IMR-90 (cell line): ENCODE data around the gene CCDC12. TPM values are rescaled to one million over a fixed set of nuclear protein-coding genes. Genes with fewer than 3 reads are reported as not detected.

Source experiments
- ATAC-seq: fragments of 200-7000 bp; cut with Tn5 transposase; 2 replicates; pipeline ENCODE4 v1.9.1; 2020; ENCODE audit warnings: low read depth, mild to moderate bottlenecking, moderate library complexity
- BruUV-seq: library from RNA; stranded (reverse); fragments of 400-500 nt; replicated peaks from 2 replicates; lab custom pipeline; 2021; lab: Mats Ljungman, UMichigan
- CTCF ChIA-PET: fragments of 300-600 bp; formaldehyde crosslinking; extraction: SDS; loops from one replicate; lab custom pipeline; 2021; ENCODE audit warnings: antibody characterized with exemption; lab: Yijun Ruan, JAX
- POLR2A ChIA-PET: fragments of 300-600 bp; sonication (Branson Sonifier 250); formaldehyde crosslinking; loops from one replicate; lab custom pipeline; 2022; ENCODE audit warnings: antibody characterized with exemption; ENCODE audit not compliant: unreplicated experiment; lab: Charles Lee
- DNase-seq: peaks from one replicate; pipeline ENCODE4 v3.0.0; 2013
- H2AFZ ChIP-seq: replicated peaks from 2 replicates; pipeline ENCODE3; 2013; ENCODE audit warnings: low read length, mild to moderate bottlenecking; ENCODE audit not compliant: poor library complexity
- H2AK5ac ChIP-seq: 2 replicates; pipeline ENCODE4 v1.6.1; 2013; ENCODE audit warnings: low read depth, low read length, inconsistent platforms
- H2AK9ac ChIP-seq: replicated peaks from 2 replicates; pipeline ENCODE3; 2013; ENCODE audit warnings: mild to moderate bottlenecking, low read depth, low read length, moderate library complexity; ENCODE audit not compliant: poor library complexity
- H2BK120ac ChIP-seq: 2 replicates; pipeline ENCODE4 v1.6.1; 2013; ENCODE audit warnings: low read depth, low read length, inconsistent platforms
- H2BK15ac ChIP-seq: 3 replicates; pipeline ENCODE4 v1.6.1; 2013; ENCODE audit warnings: low read depth, low read length, inconsistent platforms
- H2BK20ac ChIP-seq: 2 replicates; pipeline ENCODE4 v1.6.1; 2013; ENCODE audit warnings: low read depth, mild to moderate bottlenecking, inconsistent platforms, low read length, moderate library complexity
- H2BK5ac ChIP-seq: 2 replicates; pipeline ENCODE4 v1.6.1; 2013; ENCODE audit warnings: mild to moderate bottlenecking, low read depth, low read length, inconsistent platforms; ENCODE audit not compliant: poor library complexity, severe bottlenecking
- H3K14ac ChIP-seq: replicated peaks from 2 replicates; pipeline ENCODE4 v1.6.1; 2013; ENCODE audit warnings: low read depth, low read length, inconsistent platforms
- H3K18ac ChIP-seq: 2 replicates; pipeline ENCODE4 v1.6.1; 2013; ENCODE audit warnings: low read depth, low read length, control low read depth
- H3K23ac ChIP-seq: 2 replicates; pipeline ENCODE4 v1.6.1; 2013; ENCODE audit warnings: low read depth, low read length, inconsistent platforms
- H3K27ac ChIP-seq: 2 replicates; pipeline ENCODE4 v1.5.1; 2013; ENCODE audit warnings: mild to moderate bottlenecking, control low read depth, low read length; ENCODE audit not compliant: insufficient read depth
- H3K27me3 ChIP-seq: 2 replicates; pipeline ENCODE4 v1.6.1; 2013; ENCODE audit warnings: low read length; ENCODE audit not compliant: control insufficient read depth, insufficient read depth
- H3K36me3 ChIP-seq: 2 replicates; pipeline ENCODE4 v1.6.1; 2013; ENCODE audit warnings: low read length, mixed read lengths; ENCODE audit not compliant: control insufficient read depth, insufficient read depth
- H3K4ac ChIP-seq: 2 replicates; pipeline ENCODE4 v1.6.1; 2013; ENCODE audit warnings: low read depth, low read length, inconsistent platforms
- H3K4me1 ChIP-seq: 2 replicates; pipeline ENCODE4 v1.6.1; 2013; ENCODE audit warnings: low read length, mixed read lengths; ENCODE audit not compliant: control insufficient read depth, insufficient read depth
- H3K4me2 ChIP-seq: 2 replicates; pipeline ENCODE4 v1.6.1; 2013; ENCODE audit warnings: low read depth, mild to moderate bottlenecking, control low read depth, low read length, moderate library complexity
- H3K4me3 ChIP-seq: 2 replicates; pipeline ENCODE4 v1.5.1; 2013; ENCODE audit warnings: low read depth, mild to moderate bottlenecking, control low read depth, low read length, moderate library complexity; ENCODE audit not compliant: insufficient read depth
- H3K56ac ChIP-seq: 2 replicates; pipeline ENCODE4 v1.6.1; 2013; ENCODE audit warnings: low read length, inconsistent platforms; ENCODE audit not compliant: insufficient read depth; ENCODE audit errors: extremely low read depth
- H3K79me1 ChIP-seq, 2 experiments: 2 replicates each; pipeline ENCODE4 v1.6.1; 2013; ENCODE audit warnings: low read length in 2 of 2, inconsistent platforms in 1 of 2, low read depth in 1 of 2
- H3K9ac ChIP-seq: 2 replicates; pipeline ENCODE4 v1.6.1; 2013; ENCODE audit warnings: low read depth, low read length, control low read depth
- H3K9me1 ChIP-seq: 2 replicates; pipeline ENCODE4 v1.6.1; 2013; ENCODE audit warnings: low read length, inconsistent platforms; ENCODE audit not compliant: insufficient read depth
- H3K9me3 ChIP-seq: 2 replicates; pipeline ENCODE4 v1.6.1; 2013; ENCODE audit warnings: low read length; ENCODE audit not compliant: control insufficient read depth, insufficient read depth
- H4K20me1 ChIP-seq: 2 replicates; pipeline ENCODE4 v1.6.1; 2013; ENCODE audit warnings: low read length, inconsistent platforms; ENCODE audit not compliant: insufficient read depth
- H4K5ac ChIP-seq: 2 replicates; pipeline ENCODE4 v1.6.1; 2013; ENCODE audit warnings: mild to moderate bottlenecking, low read depth, low read length, control low read depth
- H4K8ac ChIP-seq, 2 experiments: 2 replicates each; pipeline ENCODE4 v1.6.1; 2013; ENCODE audit warnings: low read depth in 2 of 2, low read length in 2 of 2, control low read depth in 1 of 2, inconsistent platforms in 1 of 2
- H4K91ac ChIP-seq: 2 replicates; pipeline ENCODE4 v1.6.1; 2013; ENCODE audit warnings: low read depth, low read length, inconsistent platforms; ENCODE audit not compliant: insufficient read depth
- FOS ChIP-seq: fragments of 150-350 bp; IDR thresholded peaks from 2 replicates; pipeline ENCODE4 v1.6.1; 2016; ENCODE audit warnings: low read depth, low read length
- NFE2L2 ChIP-seq: fragments of 150-350 bp; IDR thresholded peaks from 2 replicates; pipeline ENCODE4 v1.6.1; 2016; ENCODE audit warnings: low read depth, mild to moderate bottlenecking, low read length
- POLR2A ChIP-seq: IDR thresholded peaks from 2 replicates; pipeline ENCODE4 v1.6.1; 2012; ENCODE audit warnings: mild to moderate bottlenecking, low read depth, low read length
- RAD21 ChIP-seq: IDR thresholded peaks from 2 replicates; pipeline ENCODE4 v1.6.1; 2012; ENCODE audit warnings: low read length, improper control_type of control experiment
- USF2 ChIP-seq: fragments of 150-350 bp; IDR thresholded peaks from 2 replicates; pipeline ENCODE4 v1.6.1; 2017; ENCODE audit warnings: mild to moderate bottlenecking, antibody characterized with exemption, low read length, low read depth
- WGBS, 2 experiments: methylation state at CpG; one replicate each; pipeline versions ENCODE4 v1.1.5 to v1.1.7; 2013; ENCODE audit warnings: missing lambda C conversion rate in 2 of 2; ENCODE audit not compliant: insufficient read length in 1 of 2; ENCODE audit errors: extremely low coverage in 2 of 2; 5-methylcytosine and 5-hydroxymethylcytosine counted together
- dilution Hi-C: fragments of 300-500 bp; cut with HindIII; formaldehyde crosslinking; loops from one replicate; pipeline ENCODE4 v1.14.3; 2018; ENCODE audit warnings: low sequenced_read_pairs; ENCODE audit not compliant: unreplicated experiment
- in situ Hi-C: fragments of 300-500 bp; cut with MboI; formaldehyde crosslinking; loops from 3 replicates; pipeline ENCODE4 v1.14.3; 2019; ENCODE audit warnings: low sequenced_read_pairs, inconsistent platforms, mixed read lengths
- intact Hi-C: fragments of 100-400 bp; cut with micrococcal nuclease; formaldehyde crosslinking; loops from 2 replicates; pipeline ENCODE4 v1.10.0; 2022
- polyA plus RNA-seq, 3 experiments: library from polyadenylated mRNA; depleted of rRNA; stranded (reverse); fragments of >200 nt; gene quantifications; 2 replicates each; pipeline ENCODE4 v1.2.3, GENCODE V29; 2012; ENCODE audit warnings: low replicate concordance in 1 of 3
- total RNA-seq: library from RNA; depleted of rRNA; stranded (reverse); fragments of >200 nt; gene quantifications from 2 replicates; pipeline ENCODE4 v1.2.3, GENCODE V29; 2012

CCDC12 gene
- total and polyA plus RNA-seq, 2 of the 4 experiments (the other 2 are of a cell fraction): 15.2 to 35.1 TPM

GRCh38 chr3:46904303-46905212 lies 72.0 kb downstream of the CCDC12 start:
- no peak for TF ChIP-seq NFE2L2
- no peak for TF ChIP-seq POLR2A
- no peak for TF ChIP-seq RAD21
- no peak for TF ChIP-seq USF2
- no peak for TF ChIP-seq FOS
- H4K5ac ChIP-seq: no peak overlapping the region
- no peak overlapping the region for H3K9ac ChIP-seq
- peaks cover 4% of the 10 kb centered on the region; the same call in 1 of the 2 replicates for H3K9me1 ChIP-seq
- peaks cover 4% of the 10 kb centered on the region; the same call in 1 of the 2 replicates for H3K4me1 ChIP-seq
- no peak overlapping the region for H3K27ac ChIP-seq
- H3K9me3 ChIP-seq: no peaks in the 10 kb centered on the region
- no peak overlapping the region for H3K18ac ChIP-seq
- H3K27me3 ChIP-seq: peaks cover 2% of the 10 kb centered on the region; the same call in 1 of the 2 replicates
- no peak overlapping the region for H2AK9ac ChIP-seq
- H3K4ac ChIP-seq: no peak overlapping the region
- no peak overlapping the region for H3K14ac ChIP-seq
- peak overlapping the region; percentile 50; the same call in 1 of the 2 replicates for H2AK5ac ChIP-seq
- H3K36me3 ChIP-seq: no peaks in the 10 kb centered on the region
- WGBS, 2 experiments: 71% methylated on average over 6 of the region's 18 CpGs; no CpG with 5 or more reads in 1 of the 2 experiments
- no peak overlapping the region for H3K4me3 ChIP-seq
- POLR2A ChIA-PET: no interaction called here
- BruUV-seq: no TSS peak
- no peak overlapping the region for H3K4me2 ChIP-seq
- no peaks in the 10 kb centered on the region for H4K20me1 ChIP-seq
- intact Hi-C loops (loop anchor here (5.0 kb wide), 1 partner anchor 417 kb away; no protein-coding TSS in a partner anchor), in situ Hi-C loops (no loop called here), dilution Hi-C loops (no loop called here)
- no peak overlapping the region for H3K56ac ChIP-seq
- H2BK20ac ChIP-seq: no peak overlapping the region
- H4K91ac ChIP-seq: no peak overlapping the region
- no peak for ATAC-seq
- no peak overlapping the region for H2BK15ac ChIP-seq
- CTCF ChIA-PET: no interaction called here
- no peak for DNase-seq
- no peak overlapping the region for H2BK120ac ChIP-seq
- no peaks in the 10 kb centered on the region for H3K79me1 ChIP-seq
- no peak overlapping the region for H2BK5ac ChIP-seq
- no peak overlapping the region for H4K8ac ChIP-seq
- H3K23ac ChIP-seq: no peak overlapping the region
- H2AFZ ChIP-seq: peak overlapping the region; percentile 67
